Activated T-helper 2 cell treated with anti-CD3 and anti-CD28 coated beads, Interferon-gamma antibody, Interleukin-2, Interleukin-4, amounts not matched to agents 10 μg/mL and 5 μg/mL and 100 μg/mL, durations not matched to agents 14 hours and 24 hours and 36 hours (primary cell): Measurements from ENCODE around the gene SLC35A3. TPM values are rescaled to one million over a fixed set of nuclear protein-coding genes. Genes with fewer than 3 reads are reported as not detected.

ENCODE experiments used
- DNase-seq: peaks from one replicate; pipeline ENCODE4 v3.0.0; 2021; ENCODE audit warnings: low spot score
- H3K27ac Mint-ChIP-seq: one replicate; pipeline ENCODE4 v1.8.0; 2021; ENCODE audit warnings: mixed read lengths
- H3K27me3 Mint-ChIP-seq: one replicate; pipeline ENCODE4 v1.8.0; 2021; ENCODE audit warnings: low read depth, mixed read lengths
- H3K36me3 Mint-ChIP-seq: one replicate; pipeline ENCODE4 v1.8.0; 2021; ENCODE audit warnings: low read depth, mixed read lengths
- H3K4me1 Mint-ChIP-seq: one replicate; pipeline ENCODE4 v1.8.0; 2021; ENCODE audit warnings: low read depth, mixed read lengths
- H3K4me3 Mint-ChIP-seq: one replicate; pipeline ENCODE4 v1.8.0; 2021; ENCODE audit warnings: low read depth, mild to moderate bottlenecking, moderate library complexity, mixed read lengths
- H3K9me3 Mint-ChIP-seq: one replicate; pipeline ENCODE4 v1.8.0; 2021; ENCODE audit warnings: mixed read lengths
- intact Hi-C: fragments of 100-400 bp; cut with micrococcal nuclease; formaldehyde crosslinking; loops from one replicate; pipeline ENCODE4 v1.15.1; 2023
- total RNA-seq: library from RNA; stranded (reverse); gene quantifications from 2 replicates; pipeline ENCODE4 v1.2.3, GENCODE V29; 2022

The SLC35A3 gene
- 15.0 and 15.9 TPM in 2 replicates for total RNA-seq

DNA sequence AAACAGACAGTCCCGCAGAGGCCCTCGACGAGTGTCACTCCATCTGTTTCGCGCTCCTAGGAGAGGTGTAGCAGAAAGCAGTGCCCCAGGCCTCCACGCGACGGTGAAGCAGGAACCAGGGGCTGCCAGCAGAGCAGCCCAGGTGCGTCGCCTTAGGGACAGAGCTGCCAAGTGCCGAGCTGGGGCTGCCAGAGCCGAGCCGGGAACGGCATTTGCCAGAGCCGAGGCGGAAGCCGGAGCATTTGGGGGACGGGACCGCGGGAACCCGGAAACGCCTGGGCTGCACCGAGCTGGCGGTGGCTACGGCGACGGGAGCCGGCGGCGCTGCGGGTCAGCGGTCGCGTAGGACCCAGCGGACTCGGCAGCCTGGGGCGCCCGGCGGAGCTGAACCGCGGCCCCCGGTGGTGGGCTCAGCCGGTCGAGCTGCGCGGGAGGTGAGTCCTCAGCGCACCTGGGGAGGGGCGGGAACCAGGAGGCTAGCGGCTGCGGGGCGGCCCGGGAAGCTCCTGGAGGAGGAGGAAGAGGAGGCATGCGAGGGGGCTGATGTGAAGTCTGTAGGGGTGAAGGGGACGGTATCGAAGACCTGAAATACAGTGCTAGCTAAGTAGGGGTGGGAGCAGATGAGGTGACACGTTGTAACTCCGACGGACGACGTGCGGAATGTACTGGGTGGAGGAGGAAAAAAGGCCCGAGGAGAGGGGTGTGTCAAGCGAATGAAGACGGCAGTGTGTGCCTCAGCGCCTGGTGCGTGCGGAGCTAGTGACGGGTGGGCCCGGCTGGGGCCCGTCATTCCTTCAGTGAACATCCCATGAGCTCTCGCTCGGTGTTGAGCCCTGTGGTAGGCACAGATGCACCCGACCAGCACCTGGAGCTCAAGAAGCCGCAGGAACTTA is at the start of gene SLC35A3:
Gene SLC35A3 (plus strand): TSS at position 268 of the 893 bp plus-strand sequence. CDS start 23,559 bp downstream, outside the sequence.
- Mint-ChIP-seq H3K27ac (peak within 1 kb of the TSS; percentile 92), H3K36me3 (no peaks in the 10 kb centered on the region), H3K27me3 (no peaks in the 10 kb centered on the region), H3K4me3 (peak within 1 kb of the TSS; percentile 98), H3K4me1 (peaks cover 22% of the 10 kb centered on the region), H3K9me3 (no peaks in the 10 kb centered on the region)
- intact Hi-C loops = loop anchor here (1.0 to 10.0 kb wide), 4 partner anchors 68 to 295 kb away; partner anchors contain the start of genes RTCA, SASS6 and TRMT13
- DNase-seq = peak; percentile 76

DNA sequence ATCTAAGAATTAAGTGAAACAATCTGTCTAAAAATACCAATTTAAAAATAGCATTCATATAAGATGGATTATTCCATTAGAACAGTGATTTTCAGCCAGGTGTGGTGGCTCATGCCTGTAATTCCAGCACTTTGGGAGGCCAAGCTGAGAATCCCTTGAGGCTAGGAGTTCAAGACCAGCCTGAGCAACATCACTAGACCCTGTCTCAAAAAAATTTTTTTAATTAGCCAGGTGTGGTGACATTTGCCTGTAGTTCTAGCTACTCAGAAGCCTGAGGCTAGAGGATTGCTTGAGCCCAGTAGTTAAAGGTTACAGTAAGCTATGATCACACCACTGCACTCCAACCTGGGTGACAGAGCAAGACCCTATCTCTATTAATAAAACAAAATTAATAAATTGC is 35.0 kb upstream of the SLC35A3 start:
- no peaks in the 10 kb centered on the region for H3K9me3 Mint-ChIP-seq
- H3K27me3 Mint-ChIP-seq = peaks cover 7% of the 10 kb centered on the region
- DNase-seq = no peak
- no peaks in the 10 kb centered on the region for H3K4me1 Mint-ChIP-seq
- intact Hi-C loops = no loop called here
- no peak overlapping the region for H3K4me3 Mint-ChIP-seq
- H3K36me3 Mint-ChIP-seq = no peaks in the 10 kb centered on the region
- H3K27ac Mint-ChIP-seq = no peak overlapping the region

DNA sequence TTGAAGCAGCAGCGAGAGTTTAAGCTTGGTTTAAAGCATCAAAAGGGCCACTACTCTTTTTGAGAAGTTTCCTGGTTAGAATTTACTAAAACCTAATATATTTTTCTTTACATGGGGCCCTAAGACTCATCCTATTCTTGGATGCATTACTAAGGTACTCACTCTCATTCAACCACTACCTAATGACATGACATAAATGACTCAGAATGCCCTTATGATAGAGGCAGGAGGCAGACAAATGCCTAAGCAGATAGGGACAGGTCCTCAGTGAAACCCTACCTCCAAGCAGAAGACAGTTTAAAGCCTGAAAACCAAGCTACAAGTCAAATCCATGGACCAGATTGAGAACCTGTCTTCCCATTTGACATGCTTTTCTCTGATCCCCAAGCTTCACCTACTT is 34.3 kb upstream of the SLC35A3 start:
- Mint-ChIP-seq H3K4me1 (no peaks in the 10 kb centered on the region), H3K9me3 (no peaks in the 10 kb centered on the region), H3K36me3 (no peaks in the 10 kb centered on the region), H3K27ac (no peak overlapping the region), H3K4me3 (no peak overlapping the region), H3K27me3 (peaks cover 7% of the 10 kb centered on the region)
- no peak for DNase-seq
- intact Hi-C loops = no loop called here

DNA sequence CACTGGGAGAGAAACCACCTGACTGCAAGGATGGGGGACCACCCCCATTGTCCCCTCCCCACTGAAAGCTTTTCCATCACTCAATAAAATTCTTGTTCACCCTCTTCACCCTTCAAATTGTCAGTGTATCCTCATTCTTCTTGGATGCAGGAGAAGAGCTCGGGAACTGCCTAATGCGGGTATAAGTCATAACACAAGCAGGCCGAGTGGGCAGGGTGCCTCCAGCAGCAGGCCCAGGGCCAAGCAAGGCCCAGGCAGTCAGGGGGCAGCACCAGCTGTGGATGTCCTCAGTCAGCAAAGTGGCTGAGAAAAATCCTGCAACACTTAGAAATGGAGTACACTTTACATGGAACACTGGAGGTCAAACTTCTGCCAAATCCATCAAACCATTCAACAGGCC is 33.7 kb upstream of the SLC35A3 start:
- Mint-ChIP-seq H3K36me3 (no peaks in the 10 kb centered on the region), H3K4me1 (no peaks in the 10 kb centered on the region), H3K9me3 (no peaks in the 10 kb centered on the region), H3K27ac (no peak overlapping the region), H3K27me3 (peaks cover 7% of the 10 kb centered on the region), H3K4me3 (no peak overlapping the region)
- DNase-seq = no peak
- intact Hi-C loops = no loop called here

DNA sequence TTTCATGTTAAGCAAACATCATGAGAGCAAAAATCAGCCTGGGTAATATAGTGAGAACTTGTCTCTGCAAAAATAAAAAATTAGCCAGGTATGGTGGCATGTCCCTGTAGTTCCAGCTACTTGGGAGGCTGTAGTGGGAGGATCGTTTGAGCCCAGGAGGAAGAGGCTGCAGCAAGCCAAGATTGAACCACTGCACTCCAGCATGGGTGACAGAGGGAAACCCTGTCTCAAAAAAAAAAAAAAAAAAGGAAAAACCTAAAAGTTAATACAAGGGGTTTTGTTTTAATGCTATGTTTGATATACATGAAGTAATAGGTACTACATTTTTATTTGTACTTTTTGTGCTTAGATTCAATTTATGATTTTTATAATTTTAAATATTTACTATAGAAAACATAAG is 27.1 kb upstream of the SLC35A3 start:
- H3K4me1 Mint-ChIP-seq = no peaks in the 10 kb centered on the region
- H3K9me3 Mint-ChIP-seq = no peaks in the 10 kb centered on the region
- H3K36me3 Mint-ChIP-seq = no peaks in the 10 kb centered on the region
- no peak overlapping the region for H3K4me3 Mint-ChIP-seq
- DNase-seq = no peak
- intact Hi-C loops = no loop called here
- peaks cover 8% of the 10 kb centered on the region for H3K27me3 Mint-ChIP-seq
- no peak overlapping the region for H3K27ac Mint-ChIP-seq

DNA sequence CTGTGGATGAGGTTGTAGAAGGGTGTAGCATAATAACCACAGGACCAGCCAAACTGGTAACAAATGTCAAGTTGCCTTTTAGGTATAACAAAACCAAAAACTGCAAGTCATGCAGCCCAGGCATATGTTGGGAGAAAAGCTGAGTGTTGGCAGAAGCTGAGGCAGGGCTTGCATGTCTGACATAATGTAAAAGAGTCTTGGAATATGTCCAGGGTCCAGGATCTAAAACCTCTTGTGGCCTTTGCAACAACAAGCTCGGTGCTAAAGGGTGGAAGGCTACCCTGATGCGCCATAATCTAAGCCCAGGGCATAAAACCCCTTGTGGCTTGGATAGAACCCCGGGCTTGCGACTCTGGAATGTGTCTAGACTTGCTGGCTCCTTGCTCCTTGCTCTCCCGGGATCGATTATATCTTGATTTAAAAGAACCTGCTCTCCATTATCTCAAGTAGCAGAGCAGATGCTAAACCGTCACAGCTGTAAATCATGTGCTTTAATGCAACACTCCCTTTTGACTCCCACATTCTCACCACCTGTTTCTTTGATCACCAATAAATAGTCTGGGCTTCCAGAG is 26.5 kb upstream of the SLC35A3 start:
- Mint-ChIP-seq H3K4me3 (no peak overlapping the region), H3K27ac (no peak overlapping the region), H3K27me3 (peaks cover 6% of the 10 kb centered on the region), H3K36me3 (no peaks in the 10 kb centered on the region), H3K9me3 (no peaks in the 10 kb centered on the region), H3K4me1 (no peaks in the 10 kb centered on the region)
- intact Hi-C loops = no loop called here
- no peak for DNase-seq

DNA sequence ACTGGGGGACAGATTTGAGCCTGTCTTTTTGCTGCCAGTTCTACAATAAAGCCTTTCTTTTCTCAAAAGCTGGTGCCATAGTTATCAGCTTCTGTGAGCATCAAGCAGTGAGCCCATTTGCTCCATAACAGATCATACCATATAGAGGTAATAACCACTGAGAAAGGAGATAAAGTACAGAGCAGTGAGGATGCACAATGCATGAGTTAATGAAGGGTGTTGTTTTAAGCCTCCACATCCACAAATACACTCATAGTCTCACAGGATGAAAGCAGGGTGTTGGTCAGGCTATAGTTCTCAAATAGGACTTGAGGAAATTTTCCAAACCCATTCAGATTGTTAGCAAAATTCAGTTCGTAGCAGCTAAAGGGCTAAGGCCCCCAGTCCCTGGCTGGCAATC is 25.6 kb upstream of the SLC35A3 start:
- peaks cover 6% of the 10 kb centered on the region for H3K27me3 Mint-ChIP-seq
- intact Hi-C loops = no loop called here
- no peaks in the 10 kb centered on the region for H3K9me3 Mint-ChIP-seq
- DNase-seq = no peak
- H3K27ac Mint-ChIP-seq = no peak overlapping the region
- H3K4me3 Mint-ChIP-seq = no peak overlapping the region
- no peaks in the 10 kb centered on the region for H3K36me3 Mint-ChIP-seq
- H3K4me1 Mint-ChIP-seq = no peaks in the 10 kb centered on the region

DNA sequence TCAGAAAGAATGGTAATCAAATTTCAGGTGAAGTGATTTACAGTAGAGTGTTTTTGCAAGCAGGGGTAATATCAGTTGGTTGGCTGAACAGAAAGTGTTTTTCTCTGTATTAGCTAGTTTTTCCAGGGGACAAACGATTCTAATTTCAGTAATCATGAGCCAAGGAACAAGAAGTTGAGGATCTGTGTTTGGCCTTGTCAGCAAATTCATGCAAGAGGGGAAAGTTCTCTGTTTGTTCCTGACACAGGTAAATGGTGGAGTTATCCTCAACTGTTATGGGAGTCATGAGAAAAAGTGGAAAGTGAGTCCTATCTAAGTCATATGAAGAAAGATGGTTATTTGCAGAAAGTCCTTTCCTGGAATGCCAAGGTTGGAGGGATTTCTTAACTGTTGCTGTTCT is 24.6 kb upstream of the SLC35A3 start:
- no peaks in the 10 kb centered on the region for H3K4me1 Mint-ChIP-seq
- H3K27me3 Mint-ChIP-seq = peaks cover 5% of the 10 kb centered on the region
- intact Hi-C loops = no loop called here
- DNase-seq = no peak
- no peak overlapping the region for H3K27ac Mint-ChIP-seq
- H3K9me3 Mint-ChIP-seq = no peaks in the 10 kb centered on the region
- H3K36me3 Mint-ChIP-seq = no peaks in the 10 kb centered on the region
- no peak overlapping the region for H3K4me3 Mint-ChIP-seq

DNA sequence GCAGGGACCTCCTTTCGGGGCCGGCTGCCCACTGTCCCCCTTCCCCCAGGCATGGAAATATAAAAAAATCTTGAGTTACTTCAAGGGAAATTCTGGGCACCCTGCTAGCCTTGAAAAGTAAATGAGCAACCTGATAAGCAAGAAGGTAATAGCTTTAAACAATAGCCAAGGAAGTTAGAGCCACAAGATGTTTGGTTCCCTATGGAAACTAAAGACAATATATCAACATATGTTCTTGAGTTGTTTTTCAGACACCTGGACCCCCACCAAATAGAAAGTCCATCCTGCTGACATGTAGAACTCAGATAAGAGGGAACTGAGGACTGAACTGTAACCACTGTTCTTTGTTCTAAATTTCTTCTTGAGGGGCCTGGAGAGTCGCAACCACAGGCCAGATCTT is 19.3 kb upstream of the SLC35A3 start:
- Mint-ChIP-seq H3K4me3 (no peak overlapping the region), H3K27me3 (peaks cover 4% of the 10 kb centered on the region), H3K9me3 (no peaks in the 10 kb centered on the region), H3K27ac (no peak overlapping the region), H3K4me1 (no peaks in the 10 kb centered on the region), H3K36me3 (no peaks in the 10 kb centered on the region)
- DNase-seq = no peak
- intact Hi-C loops = no loop called here

DNA sequence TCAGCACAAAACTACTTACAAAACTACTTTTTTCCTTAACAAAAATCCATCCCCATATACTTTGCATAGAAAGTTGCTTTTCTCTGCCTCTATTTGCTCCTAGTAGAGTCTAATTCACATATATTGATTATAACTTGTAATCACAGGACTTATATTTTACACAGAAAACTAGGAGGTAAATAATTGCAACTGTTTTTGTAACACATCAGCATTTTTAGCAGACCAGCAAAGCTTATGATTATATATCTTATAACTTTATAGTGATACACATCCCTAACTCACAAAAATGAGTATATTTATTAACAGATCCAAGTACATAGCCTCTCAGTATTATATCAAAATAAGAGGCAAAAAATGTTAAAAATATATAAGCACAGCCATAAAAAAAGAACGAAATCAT is 17.3 kb upstream of the SLC35A3 start:
- no peaks in the 10 kb centered on the region for H3K4me1 Mint-ChIP-seq
- no peak overlapping the region for H3K4me3 Mint-ChIP-seq
- H3K36me3 Mint-ChIP-seq = no peaks in the 10 kb centered on the region
- intact Hi-C loops = no loop called here
- DNase-seq = no peak
- H3K27ac Mint-ChIP-seq = no peak overlapping the region
- peaks cover 2% of the 10 kb centered on the region for H3K27me3 Mint-ChIP-seq
- no peaks in the 10 kb centered on the region for H3K9me3 Mint-ChIP-seq

DNA sequence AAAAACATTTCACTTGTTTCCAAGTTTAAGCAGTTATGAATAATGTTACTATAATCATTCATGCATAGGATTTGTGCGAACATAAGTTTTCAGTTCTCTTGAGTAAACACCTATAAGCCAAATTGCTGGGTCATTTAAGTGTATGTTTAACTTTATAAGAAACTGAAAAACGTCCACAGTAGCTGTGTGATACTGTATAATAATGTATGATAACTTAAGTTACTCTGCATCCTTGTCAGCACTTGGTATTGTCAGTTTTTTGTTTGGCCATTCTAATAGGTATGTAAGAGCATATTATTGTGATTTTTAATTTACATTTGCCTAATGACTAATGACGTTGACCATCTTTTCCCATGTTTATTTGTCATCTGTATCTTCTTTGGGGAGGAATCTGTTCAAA is 14.4 kb upstream of the SLC35A3 start:
- intact Hi-C loops = no loop called here
- Mint-ChIP-seq H3K36me3 (no peaks in the 10 kb centered on the region), H3K4me1 (no peaks in the 10 kb centered on the region), H3K4me3 (no peak overlapping the region), H3K27me3 (peaks cover 2% of the 10 kb centered on the region), H3K27ac (no peak overlapping the region), H3K9me3 (no peaks in the 10 kb centered on the region)
- DNase-seq = no peak

DNA sequence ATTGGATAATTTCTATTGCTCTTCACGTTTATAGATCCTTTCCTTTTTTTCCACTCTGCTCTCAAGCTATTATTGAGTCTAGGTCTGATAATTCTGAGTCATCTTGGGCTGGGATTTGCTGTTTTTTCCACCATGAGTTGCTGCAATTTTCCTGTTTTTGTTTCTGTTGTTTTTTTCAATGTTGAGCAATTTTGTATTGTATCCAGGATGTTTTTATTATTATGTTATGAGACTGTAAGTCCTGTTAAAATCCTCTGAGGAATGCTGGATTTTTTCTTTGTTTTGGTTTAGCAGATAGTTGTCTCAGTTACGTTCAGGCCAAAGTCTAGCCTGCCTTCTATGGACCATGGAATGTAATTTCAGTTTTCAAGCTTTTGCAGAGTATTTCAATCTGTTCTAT is 13.0 kb upstream of the SLC35A3 start:
- Mint-ChIP-seq H3K27ac (no peak overlapping the region), H3K36me3 (no peaks in the 10 kb centered on the region), H3K9me3 (no peaks in the 10 kb centered on the region), H3K4me1 (no peaks in the 10 kb centered on the region), H3K4me3 (no peak overlapping the region), H3K27me3 (peaks cover 2% of the 10 kb centered on the region)
- intact Hi-C loops = no loop called here
- DNase-seq = no peak

DNA sequence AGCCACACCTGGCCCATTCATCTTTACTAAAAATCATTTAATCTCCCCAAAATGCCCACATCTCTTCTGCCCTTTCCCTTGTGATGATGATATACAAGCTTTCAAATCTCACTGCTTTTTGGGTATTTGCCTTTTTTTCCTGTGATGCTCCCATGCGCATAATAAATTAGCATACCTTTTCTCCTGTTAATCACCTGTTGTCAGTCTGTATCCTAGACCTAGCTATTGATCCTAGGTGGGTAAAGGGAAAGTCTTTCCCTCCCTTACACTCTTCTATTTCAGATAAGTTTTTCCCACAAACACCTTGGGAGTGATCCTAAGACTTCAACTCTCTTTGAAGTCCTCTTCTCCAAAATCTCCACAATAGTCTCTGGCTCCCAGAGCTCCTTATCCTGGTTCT is 12.0 kb upstream of the SLC35A3 start:
- intact Hi-C loops = no loop called here
- no peaks in the 10 kb centered on the region for H3K36me3 Mint-ChIP-seq
- H3K27me3 Mint-ChIP-seq = no peaks in the 10 kb centered on the region
- no peaks in the 10 kb centered on the region for H3K4me1 Mint-ChIP-seq
- no peak for DNase-seq
- no peaks in the 10 kb centered on the region for H3K9me3 Mint-ChIP-seq
- H3K27ac Mint-ChIP-seq = no peak overlapping the region
- no peak overlapping the region for H3K4me3 Mint-ChIP-seq
